NCI-H1417 treated with DMSO at 0.1 percent for 48 hours (cell line): ENCODE data around the gene DHX34.
"Not testable (repeated sequence)": the region's sequence is repeated elsewhere in the genome, so short reads cannot be mapped to it uniquely, and the experiment has no call there.

Experiments used
- DNase-seq: peaks from one replicate; lab custom pipeline; 2025; lab: John Stamatoyannopoulos, UW

The DHX34 gene

GRCh38 chr19:47331490-47331889 lies 17.6 kb upstream of the DHX34 start:
- no peak for DNase-seq

GRCh38 chr19:47331931-47332547 lies 17.1 kb upstream of the DHX34 start, which contains the start of gene C5AR2:
Gene C5AR2, plus strand, starts transcription at chr19:47332175. Its CDS starts 8,625 bp downstream, at chr19:47340800.
- no peak for DNase-seq

- not testable (repeated sequence) for DNase-seq
Measured at GRCh38 chr19:47336765-47337718, 12.1 kb upstream of the DHX34 start.

- no peak for DNase-seq
Measured at GRCh38 chr19:47339196-47339880, 9.8 kb upstream of the DHX34 start.

- DNase-seq = no peak
Measured at GRCh38 chr19:47340477-47341208, 8.5 kb upstream of the DHX34 start.

GRCh38 chr19:47341734-47342133 lies 7.4 kb upstream of the DHX34 start:
- DNase-seq = no peak

- DNase-seq = no peak
Measured at GRCh38 chr19:47343194-47343802, 5.8 kb upstream of the DHX34 start.

- DNase-seq = no peak
Measured at GRCh38 chr19:47344425-47344824, 4.7 kb upstream of the DHX34 start.

- not testable (repeated sequence) for DNase-seq
Measured at GRCh38 chr19:47346024-47346423, 3.1 kb upstream of the DHX34 start.

GRCh38 chr19:47350630-47351029 lies 1.5 kb downstream of the DHX34 start:
- no peak for DNase-seq

- no peak for DNase-seq
Measured at GRCh38 chr19:47351548-47351947, 2.4 kb downstream of the DHX34 start.

GRCh38 chr19:47352095-47352494 lies 3.0 kb downstream of the DHX34 start:
- DNase-seq = no peak

GRCh38 chr19:47353307-47353712 lies 4.2 kb downstream of the DHX34 start:
- DNase-seq = no peak

GRCh38 chr19:47356900-47357299 lies 7.8 kb downstream of the DHX34 start:
- no peak for DNase-seq

GRCh38 chr19:47357788-47358680 lies 8.9 kb downstream of the DHX34 start:
- no peak for DNase-seq

- DNase-seq = no peak
Measured at GRCh38 chr19:47358936-47359335, 9.8 kb downstream of the DHX34 start.

GRCh38 chr19:47362321-47362720 lies 13.2 kb downstream of the DHX34 start:
- no peak for DNase-seq

- no peak for DNase-seq
Measured at GRCh38 chr19:47363758-47364531, 14.8 kb downstream of the DHX34 start.

- not testable (repeated sequence) for DNase-seq
Measured at GRCh38 chr19:47365455-47365854, 16.3 kb downstream of the DHX34 start.
